SK-N-SH (cell line): ENCODE measurements around the gene DNAH1. TPM values are rescaled to one million over a fixed set of nuclear protein-coding genes. Genes with fewer than 3 reads are reported as not detected.

ENCODE experiments used
- CTCF ChIA-PET: fragments of 300-600, 350-600 bp; formaldehyde crosslinking; extraction: SDS; loops from one replicate; lab custom pipeline; 2021; lab: Yijun Ruan, JAX
- POLR2A ChIA-PET: fragments of 350-600 bp; sonication (Branson Sonifier 250); formaldehyde crosslinking; extraction: SDS; loops from one replicate; lab custom pipeline; 2020; ENCODE audit warnings: antibody characterized with exemption, inconsistent platforms; lab: Yijun Ruan, JAX
- DNase-seq: peaks from one replicate; pipeline ENCODE4 v3.0.0; 2012
- H2AFZ ChIP-seq: fragments of 200-600 bp; sonication (generic); 2 replicates; pipeline ENCODE4 v1.8.1; 2016; ENCODE audit warnings: antibody characterized with exemption, mild to moderate bottlenecking, low read depth
- H3F3A ChIP-seq: fragments of 200-600 bp; sonication (generic); replicated peaks from 2 replicates; pipeline ENCODE3; 2016; ENCODE audit warnings: antibody characterized with exemption, mild to moderate bottlenecking; ENCODE audit not compliant: insufficient read depth
- H3K27ac ChIP-seq, 2 experiments: fragments of 200-500 bp in 1 of 2; fragments of 200-600 bp in 1 of 2; sonication (Bioruptor generic) in 1 of 2; sonication (generic), shearing (Covaris generic) in 1 of 2; 2 replicates each; pipeline versions ENCODE4 v1.5.1 to v1.6.1; 2014 to 2016; ENCODE audit warnings: low read depth in 2 of 2, inconsistent platforms in 1 of 2, low read length in 1 of 2, mild to moderate bottlenecking in 1 of 2, mixed read lengths in 1 of 2
- H3K27me3 ChIP-seq: fragments of 200-600 bp; sonication (generic), shearing (Covaris generic); 2 replicates; pipeline ENCODE4 v1.6.1; 2016; ENCODE audit warnings: mixed run types; ENCODE audit not compliant: insufficient read depth
- H3K36me3 ChIP-seq, 2 experiments: fragments of 200-500 bp in 1 of 2; fragments of 200-600 bp in 1 of 2; sonication (Bioruptor generic) in 1 of 2; sonication (generic) in 1 of 2; replicated peaks in 1 of 2; 2 replicates each; pipeline versions ENCODE3 to v1.5.1; 2014 to 2016; ENCODE audit warnings: low read length in 1 of 2, mild to moderate bottlenecking in 1 of 2; ENCODE audit not compliant: insufficient read depth in 2 of 2, control insufficient read depth in 1 of 2
- H3K4me1 ChIP-seq, 2 experiments: fragments of 200-500 bp in 1 of 2; fragments of 200-600 bp in 1 of 2; sonication (Bioruptor generic) in 1 of 2; sonication (generic), shearing (Covaris generic) in 1 of 2; 2 replicates each; pipeline versions ENCODE4 v1.5.1 to v1.6.1; 2014 to 2016; ENCODE audit warnings: low read depth in 1 of 2, low read length in 1 of 2, mixed run types in 1 of 2; ENCODE audit not compliant: insufficient read depth in 2 of 2, control insufficient read depth in 1 of 2
- H3K4me2 ChIP-seq: fragments of 200-600 bp; sonication (generic), shearing (Covaris generic); 2 replicates; pipeline ENCODE4 v1.6.1; 2017; ENCODE audit warnings: mixed run types
- H3K4me3 ChIP-seq, 2 experiments: fragments of 200-500 bp in 1 of 2; fragments of 200-600 bp in 1 of 2; sonication (Bioruptor generic) in 1 of 2; sonication (generic), shearing (Covaris generic) in 1 of 2; 2 replicates each; pipeline versions ENCODE4 v1.5.1 to v1.8.1; 2014 to 2016; ENCODE audit warnings: low read depth in 2 of 2, inconsistent platforms in 1 of 2, low read length in 1 of 2, mild to moderate bottlenecking in 1 of 2, mixed read lengths in 1 of 2, moderate library complexity in 1 of 2
- H3K79me2 ChIP-seq: fragments of 200-600 bp; sonication (generic); 2 replicates; pipeline ENCODE4 v1.8.1; 2017; ENCODE audit warnings: mild to moderate bottlenecking; ENCODE audit not compliant: insufficient read depth
- H3K9ac ChIP-seq: fragments of 200-600 bp; sonication (generic); 2 replicates; pipeline ENCODE4 v1.6.1; 2017; ENCODE audit warnings: mixed run types
- H3K9me2 ChIP-seq: fragments of 200-600 bp; sonication (generic); 2 replicates; pipeline ENCODE4 v1.6.1; 2017; ENCODE audit warnings: mixed run types
- H3K9me3 ChIP-seq: fragments of 200-600 bp; sonication (generic); 2 replicates; pipeline ENCODE4 v1.6.1; 2017; ENCODE audit warnings: mixed run types, mild to moderate bottlenecking, moderate library complexity
- H4K20me1 ChIP-seq: fragments of 200-600 bp; sonication (generic); 2 replicates; pipeline ENCODE4 v1.6.1; 2017; ENCODE audit warnings: mild to moderate bottlenecking, mixed run types; ENCODE audit not compliant: insufficient read depth
- EP300 ChIP-seq, 2 experiments: IDR thresholded peaks; 2 replicates each; pipeline versions ENCODE4 v1.4.0 to v1.6.1; 2012; ENCODE audit warnings: borderline replicate concordance in 1 of 2, low read depth in 1 of 2, low read length in 1 of 2
- EZH2phosphoT487 ChIP-seq: fragments of 200-600 bp; sonication (generic); IDR thresholded peaks from 2 replicates; pipeline ENCODE4 v1.6.1; 2017; ENCODE audit warnings: low read depth, mixed run types, mild to moderate bottlenecking, antibody characterized with exemption, moderate library complexity, borderline replicate concordance
- FOSL2 ChIP-seq: IDR thresholded peaks from 2 replicates; pipeline ENCODE4 v1.4.0; 2012; ENCODE audit warnings: low read depth, mild to moderate bottlenecking, moderate library complexity, borderline replicate concordance
- GATA2 ChIP-seq: sonication (generic); formaldehyde crosslinking; IDR thresholded peaks from 2 replicates; pipeline ENCODE4 v1.5.0; 2020; ENCODE audit warnings: mild to moderate bottlenecking, missing genetic modification reagents
- JUND ChIP-seq: IDR thresholded peaks from 2 replicates; pipeline ENCODE4 v1.4.0; 2012
- MEF2A ChIP-seq: IDR thresholded peaks from 2 replicates; pipeline ENCODE4 v1.4.0; 2012; ENCODE audit warnings: low read depth, borderline replicate concordance
- MXI1 ChIP-seq: IDR thresholded peaks from 2 replicates; pipeline ENCODE4 v1.6.1; 2012; ENCODE audit warnings: mild to moderate bottlenecking, low read depth, low read length, improper control_type of control experiment
- NFIC ChIP-seq: IDR thresholded peaks from 2 replicates; pipeline ENCODE4 v1.4.0; 2012; ENCODE audit warnings: borderline replicate concordance
- NRF1 ChIP-seq: IDR thresholded peaks from 2 replicates; pipeline ENCODE4 v1.6.1; 2012; ENCODE audit warnings: low read depth, mild to moderate bottlenecking, low read length
- POLR2AphosphoS5 ChIP-seq: IDR thresholded peaks from 2 replicates; pipeline ENCODE4 v1.6.1; 2012; ENCODE audit warnings: low read depth, low read length
- RCOR1 ChIP-seq: fragments of 150-350 bp; IDR thresholded peaks from 2 replicates; pipeline ENCODE4 v1.6.1; 2017; ENCODE audit warnings: antibody characterized with exemption, low read length
- RFX5 ChIP-seq: IDR thresholded peaks from 2 replicates; pipeline ENCODE4 v1.6.1; 2012; ENCODE audit warnings: mild to moderate bottlenecking, improper control_type of control experiment, low read length
- RXRA ChIP-seq: IDR thresholded peaks from 2 replicates; pipeline ENCODE4 v1.4.0; 2012; ENCODE audit warnings: low read depth, mild to moderate bottlenecking, borderline replicate concordance
- TCF12 ChIP-seq: IDR thresholded peaks from 2 replicates; pipeline ENCODE4 v1.4.0; 2012
- YY1 ChIP-seq: IDR thresholded peaks from 2 replicates; pipeline ENCODE4 v1.4.0; 2012; ENCODE audit warnings: low read depth, mild to moderate bottlenecking
- WGBS: methylation state at CpG from one replicate; pipeline ENCODE4 v1.1.6; 2017; ENCODE audit warnings: low lambda C conversion rate; 5-methylcytosine and 5-hydroxymethylcytosine counted together
- polyA plus RNA-seq, 3 experiments: library from polyadenylated mRNA; depleted of rRNA; stranded (reverse); fragments of >200 nt; gene quantifications; 2 replicates each; pipeline ENCODE4 v1.2.3, GENCODE V29; 2012
- TF ChIP-seq, protein P1 (sequence below): IDR thresholded peaks from 2 replicates; pipeline ENCODE4 v1.4.0; 2012; ENCODE audit warnings: low read depth
- TF ChIP-seq, protein P2 (sequence below): fragments of 150-350 bp; IDR thresholded peaks from 2 replicates; pipeline ENCODE4 v1.6.1; 2016; ENCODE audit warnings: mild to moderate bottlenecking, low read depth, low read length
- TF ChIP-seq, protein P3 (sequence below): IDR thresholded peaks from 2 replicates; pipeline ENCODE4 v1.4.0; 2012; ENCODE audit warnings: low read depth, borderline replicate concordance
- TF ChIP-seq, protein P4 (sequence below): fragments of 150-350 bp; IDR thresholded peaks from 2 replicates; pipeline ENCODE4 v1.6.1; 2017; ENCODE audit warnings: antibody characterized with exemption, low read length, low read depth, borderline replicate concordance
- TF ChIP-seq, protein P5 (sequence below): IDR thresholded peaks from 2 replicates; pipeline ENCODE4 v1.4.0; 2012; ENCODE audit warnings: low read depth, borderline replicate concordance

DNAH1 gene
- polyA plus RNA-seq, 1 of the 3 experiments (the other 2 are of a cell fraction): 5.1 TPM

DNA sequence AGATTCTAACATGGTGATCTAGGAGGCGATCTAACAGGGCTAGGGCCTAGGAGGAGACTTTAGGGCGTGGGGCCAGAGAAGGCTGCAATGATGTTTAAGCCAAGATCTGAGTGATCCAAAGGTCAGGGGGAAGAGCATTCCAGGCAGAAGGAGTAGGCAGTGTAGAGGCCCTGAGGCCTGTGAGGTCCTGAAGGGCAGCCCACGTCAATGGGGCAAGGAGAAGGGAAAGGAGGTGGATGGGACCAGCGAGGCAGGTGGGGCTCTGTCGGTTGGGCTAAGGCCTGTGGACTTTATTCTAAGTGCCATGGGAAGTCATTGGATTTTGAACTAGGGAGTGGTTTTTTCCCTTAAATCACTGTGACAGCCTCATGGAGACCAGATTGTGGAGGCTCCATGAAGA is 10.2 kb upstream of the DNAH1 start:
- POLR2A ChIA-PET: no interaction called here
- no peaks in the 10 kb centered on the region for H3K79me2 ChIP-seq
- H3K27ac ChIP-seq: peak overlapping the region in 1 of 2 experiments; percentile 98; a peak in 1 of 4 replicates

More for the DNA sequence above, 10.2 kb upstream of the DNAH1 start:
- no peak for DNase-seq
- H3K27me3 ChIP-seq: no peaks in the 10 kb centered on the region
- 92% methylated on average over 5 of the region's 5 CpGs for WGBS
- no peak overlapping the region for H2AFZ ChIP-seq
- no peaks in the 10 kb centered on the region for H4K20me1 ChIP-seq
- no peaks in the 10 kb centered on the region for H3K9me3 ChIP-seq
- no peaks in the 10 kb centered on the region for H3F3A ChIP-seq
- CTCF ChIA-PET: interaction anchor here (0.8 kb wide), 1 partner anchor 33 kb away, joined by 3 read pairs; no protein-coding TSS in a partner anchor
- H3K9me2 ChIP-seq: no peaks in the 10 kb centered on the region
- H3K9ac ChIP-seq: no peak overlapping the region
- H3K4me3 ChIP-seq: no peak overlapping the region
- H3K4me1 ChIP-seq: peaks cover 2 to 73% of the 10 kb centered on the region in 2 experiments; a peak in 3 of 4 replicates
- no peaks in the 10 kb centered on the region for H3K36me3 ChIP-seq
- TF ChIP-seq JUND: no peak
- TF ChIP-seq YY1: no peak
- TF ChIP-seq, protein P1, sequence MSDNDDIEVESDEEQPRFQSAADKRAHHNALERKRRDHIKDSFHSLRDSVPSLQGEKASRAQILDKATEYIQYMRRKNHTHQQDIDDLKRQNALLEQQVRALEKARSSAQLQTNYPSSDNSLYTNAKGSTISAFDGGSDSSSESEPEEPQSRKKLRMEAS: no peak
- TF ChIP-seq FOSL2: no peak
- no peak for TF ChIP-seq MEF2A
- no peak for TF ChIP-seq GATA2 (CRISPR knock-in tag)
- no peak for TF ChIP-seq NFIC
- no peak for TF ChIP-seq TCF12
- TF ChIP-seq, protein P2, sequence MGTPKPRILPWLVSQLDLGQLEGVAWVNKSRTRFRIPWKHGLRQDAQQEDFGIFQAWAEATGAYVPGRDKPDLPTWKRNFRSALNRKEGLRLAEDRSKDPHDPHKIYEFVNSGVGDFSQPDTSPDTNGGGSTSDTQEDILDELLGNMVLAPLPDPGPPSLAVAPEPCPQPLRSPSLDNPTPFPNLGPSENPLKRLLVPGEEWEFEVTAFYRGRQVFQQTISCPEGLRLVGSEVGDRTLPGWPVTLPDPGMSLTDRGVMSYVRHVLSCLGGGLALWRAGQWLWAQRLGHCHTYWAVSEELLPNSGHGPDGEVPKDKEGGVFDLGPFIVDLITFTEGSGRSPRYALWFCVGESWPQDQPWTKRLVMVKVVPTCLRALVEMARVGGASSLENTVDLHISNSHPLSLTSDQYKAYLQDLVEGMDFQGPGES: no peak
- no peak for TF ChIP-seq RFX5
- no peak for TF ChIP-seq EP300 (IDR thresholded peaks at IDR 0.05; ENCODE audit: borderline replicate concordance in 1 of 2, low read depth in 1 of 2, low read length in 1 of 2)
- TF ChIP-seq RXRA: no peak
- TF ChIP-seq, protein P3, sequence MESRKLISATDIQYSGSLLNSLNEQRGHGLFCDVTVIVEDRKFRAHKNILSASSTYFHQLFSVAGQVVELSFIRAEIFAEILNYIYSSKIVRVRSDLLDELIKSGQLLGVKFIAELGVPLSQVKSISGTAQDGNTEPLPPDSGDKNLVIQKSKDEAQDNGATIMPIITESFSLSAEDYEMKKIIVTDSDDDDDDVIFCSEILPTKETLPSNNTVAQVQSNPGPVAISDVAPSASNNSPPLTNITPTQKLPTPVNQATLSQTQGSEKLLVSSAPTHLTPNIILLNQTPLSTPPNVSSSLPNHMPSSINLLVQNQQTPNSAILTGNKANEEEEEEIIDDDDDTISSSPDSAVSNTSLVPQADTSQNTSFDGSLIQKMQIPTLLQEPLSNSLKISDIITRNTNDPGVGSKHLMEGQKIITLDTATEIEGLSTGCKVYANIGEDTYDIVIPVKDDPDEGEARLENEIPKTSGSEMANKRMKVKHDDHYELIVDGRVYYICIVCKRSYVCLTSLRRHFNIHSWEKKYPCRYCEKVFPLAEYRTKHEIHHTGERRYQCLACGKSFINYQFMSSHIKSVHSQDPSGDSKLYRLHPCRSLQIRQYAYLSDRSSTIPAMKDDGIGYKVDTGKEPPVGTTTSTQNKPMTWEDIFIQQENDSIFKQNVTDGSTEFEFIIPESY: no peak
- no peak for TF ChIP-seq NRF1
- TF ChIP-seq MXI1: no peak
- TF ChIP-seq, protein P4, sequence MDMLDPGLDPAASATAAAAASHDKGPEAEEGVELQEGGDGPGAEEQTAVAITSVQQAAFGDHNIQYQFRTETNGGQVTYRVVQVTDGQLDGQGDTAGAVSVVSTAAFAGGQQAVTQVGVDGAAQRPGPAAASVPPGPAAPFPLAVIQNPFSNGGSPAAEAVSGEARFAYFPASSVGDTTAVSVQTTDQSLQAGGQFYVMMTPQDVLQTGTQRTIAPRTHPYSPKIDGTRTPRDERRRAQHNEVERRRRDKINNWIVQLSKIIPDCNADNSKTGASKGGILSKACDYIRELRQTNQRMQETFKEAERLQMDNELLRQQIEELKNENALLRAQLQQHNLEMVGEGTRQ: no peak
- no peak for TF ChIP-seq EZH2phosphoT487
- TF ChIP-seq POLR2AphosphoS5: no peak
- TF ChIP-seq RCOR1: no peak
- TF ChIP-seq, protein P5, sequence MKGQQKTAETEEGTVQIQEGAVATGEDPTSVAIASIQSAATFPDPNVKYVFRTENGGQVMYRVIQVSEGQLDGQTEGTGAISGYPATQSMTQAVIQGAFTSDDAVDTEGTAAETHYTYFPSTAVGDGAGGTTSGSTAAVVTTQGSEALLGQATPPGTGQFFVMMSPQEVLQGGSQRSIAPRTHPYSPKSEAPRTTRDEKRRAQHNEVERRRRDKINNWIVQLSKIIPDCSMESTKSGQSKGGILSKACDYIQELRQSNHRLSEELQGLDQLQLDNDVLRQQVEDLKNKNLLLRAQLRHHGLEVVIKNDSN: no peak
- H3K4me2 ChIP-seq: no peak overlapping the region
